ENCODE results near the gene SLC2A11.
A peak's percentile ranks its signal among the peaks of the same experiment; 100 is the strongest.
"Not testable (repeated sequence)": the region's sequence is repeated elsewhere in the genome, so short reads cannot be mapped to it uniquely, and the experiment has no call there.

The SLC2A11 gene

DNA sequence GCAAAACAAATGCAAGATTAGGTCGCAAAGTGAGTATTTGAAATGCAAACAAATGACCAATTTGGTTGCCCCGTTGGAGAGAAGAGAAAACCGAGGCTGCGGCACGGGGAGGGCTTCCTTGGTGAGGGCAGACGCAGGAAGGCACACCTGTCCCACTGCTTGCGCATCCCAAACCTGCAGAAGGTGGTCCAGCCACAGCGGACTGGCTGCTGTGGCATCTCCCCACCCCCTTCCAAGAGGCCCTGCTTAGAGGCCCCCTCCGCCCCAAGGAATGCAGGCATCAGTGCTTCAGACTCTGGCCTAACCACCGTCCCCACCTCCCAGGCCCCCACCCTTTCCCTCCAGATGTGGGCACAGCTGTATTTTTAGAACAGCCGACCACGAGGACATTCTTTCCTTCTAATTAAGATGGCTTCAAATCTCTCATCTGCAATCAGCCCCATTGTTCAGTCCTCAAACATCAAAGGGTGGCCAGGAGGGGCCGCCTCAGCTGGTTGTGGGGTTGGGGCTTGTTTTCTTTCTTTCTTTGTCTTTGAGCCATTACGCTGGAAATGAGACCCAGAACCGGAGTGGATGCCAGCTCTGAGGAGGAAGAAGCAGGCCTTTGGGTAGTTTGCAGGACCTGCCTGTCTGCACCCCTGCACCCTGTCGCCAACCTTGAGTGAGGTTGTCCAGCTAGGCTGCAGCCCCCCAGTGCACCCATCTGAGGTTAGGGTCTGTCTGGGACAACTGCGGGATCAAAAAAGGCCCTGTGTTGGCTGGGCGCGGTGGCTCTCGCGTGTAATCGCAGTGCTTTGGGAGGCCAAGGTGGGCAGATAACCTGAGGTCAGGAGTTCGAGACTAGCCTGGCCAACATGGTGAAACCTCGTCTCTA is 9.4 kb upstream of the SLC2A11 start:
- DNase-seq: no peak

DNA sequence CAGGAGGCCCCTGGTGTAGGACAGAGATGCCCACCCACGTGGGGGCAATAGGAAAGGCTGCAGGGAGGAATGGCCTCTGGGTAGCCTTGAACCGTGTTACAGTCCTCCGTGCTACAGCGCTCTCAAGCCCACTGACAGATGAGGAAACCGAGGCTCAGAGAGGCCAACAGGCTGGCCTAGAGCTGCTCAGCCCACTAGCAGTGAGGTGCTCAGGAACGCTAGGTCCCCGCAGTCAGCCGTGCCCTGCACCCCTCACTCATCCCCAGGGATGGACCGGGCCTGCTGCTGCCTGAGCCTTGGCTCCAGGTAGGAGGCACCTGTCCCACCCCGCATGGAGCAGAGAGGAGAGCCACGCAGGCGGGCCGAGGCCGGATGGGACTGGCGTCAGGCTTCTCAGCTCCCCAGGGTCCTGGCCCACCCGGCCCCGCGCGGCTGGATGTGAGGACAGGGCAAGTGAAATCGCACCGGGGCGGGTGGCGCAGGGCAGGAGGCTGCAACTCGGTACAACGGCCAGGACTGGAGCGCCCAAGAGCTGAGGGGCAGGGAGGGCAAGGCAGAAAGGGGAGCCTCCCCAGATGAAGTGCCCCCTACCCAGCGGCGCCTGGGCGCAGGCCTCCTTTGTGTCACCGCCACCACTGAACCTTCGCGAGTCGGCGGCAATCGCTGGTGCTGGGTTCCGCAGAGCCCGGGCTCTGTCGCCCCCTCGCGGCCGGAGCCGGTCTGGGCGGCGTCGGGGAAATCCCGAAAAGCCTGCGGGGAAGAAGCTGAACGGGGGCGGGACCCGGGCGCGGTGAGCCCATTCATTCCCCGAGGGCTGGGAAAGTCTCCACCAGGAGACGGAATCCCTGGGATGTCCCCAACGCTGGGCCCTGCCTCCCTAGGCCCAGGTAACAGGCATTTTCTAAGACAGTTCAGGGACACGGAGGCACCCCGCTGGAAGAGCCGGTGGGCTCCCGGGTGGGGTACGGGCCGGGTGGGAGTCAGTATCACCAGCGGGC is 8.4 kb upstream of the SLC2A11 start:
- DNase-seq: peak; percentile 93

DNA sequence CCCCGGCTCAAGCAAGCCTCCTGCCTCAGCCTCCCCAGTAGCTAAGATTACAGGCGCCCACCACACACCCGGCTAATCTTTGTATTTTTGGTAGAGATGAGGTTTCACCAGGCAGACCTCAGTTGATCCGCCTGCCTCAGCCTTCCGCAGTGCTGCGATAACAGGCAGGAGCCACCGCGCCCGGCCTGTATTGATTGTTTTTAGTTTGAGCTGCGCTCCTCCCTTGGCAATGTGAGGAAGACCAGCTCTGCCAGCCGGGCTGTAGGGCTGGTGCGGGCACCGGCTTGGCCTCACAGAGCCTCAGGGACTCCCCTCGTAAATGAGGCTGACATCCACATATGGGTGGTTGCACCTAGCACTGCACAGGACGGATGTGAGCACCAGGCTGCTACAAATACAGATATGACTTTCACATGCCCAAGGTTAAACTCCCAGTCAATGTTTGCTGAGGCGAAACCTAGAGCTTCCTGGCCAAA is 7.5 kb upstream of the SLC2A11 start:
- DNase-seq: no peak

DNA sequence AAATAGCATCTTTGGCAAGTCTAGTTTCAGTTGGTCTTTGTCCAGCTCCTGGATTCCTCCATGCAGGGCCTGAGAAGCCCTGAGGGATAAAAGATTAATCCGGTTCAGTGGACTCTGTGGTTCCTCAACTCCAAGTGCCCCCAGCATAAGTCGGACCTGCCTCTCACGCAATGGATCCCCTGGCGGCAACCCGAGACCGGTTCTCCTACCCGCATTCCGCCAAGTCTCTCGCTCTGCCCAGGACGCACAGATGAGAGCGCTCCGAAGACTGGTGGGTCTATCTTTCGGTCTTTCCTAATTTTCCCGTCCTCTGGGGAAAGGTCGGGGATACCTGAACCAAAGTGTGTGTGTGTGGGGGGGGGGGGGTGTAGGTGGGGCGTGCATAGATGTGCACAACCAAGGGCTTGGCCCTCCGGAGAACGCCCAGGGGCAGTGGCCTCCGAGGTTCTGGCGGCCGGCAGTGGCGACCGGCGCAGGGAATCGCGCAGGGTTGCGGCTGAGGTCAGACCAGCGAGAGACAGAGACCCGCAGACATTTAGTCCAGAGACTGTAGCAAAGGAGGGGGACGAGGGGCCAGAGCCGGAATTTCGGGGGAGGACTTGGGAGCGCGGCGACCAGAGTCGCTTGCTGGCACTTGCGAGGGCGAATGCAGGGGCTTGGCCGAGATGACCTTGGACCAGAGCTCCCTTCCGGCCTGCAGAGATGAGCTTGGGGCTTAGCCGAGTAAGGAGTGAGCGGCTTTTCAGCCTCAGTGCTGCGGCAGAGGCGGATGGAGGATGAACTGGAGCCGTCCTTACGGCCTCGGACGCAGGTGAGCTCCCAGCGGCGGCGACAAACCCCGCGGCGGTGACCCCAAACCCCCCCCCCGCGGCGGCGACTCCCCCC is 712 bp upstream of the SLC2A11 start:
- peak; percentile 79 for DNase-seq

DNA sequence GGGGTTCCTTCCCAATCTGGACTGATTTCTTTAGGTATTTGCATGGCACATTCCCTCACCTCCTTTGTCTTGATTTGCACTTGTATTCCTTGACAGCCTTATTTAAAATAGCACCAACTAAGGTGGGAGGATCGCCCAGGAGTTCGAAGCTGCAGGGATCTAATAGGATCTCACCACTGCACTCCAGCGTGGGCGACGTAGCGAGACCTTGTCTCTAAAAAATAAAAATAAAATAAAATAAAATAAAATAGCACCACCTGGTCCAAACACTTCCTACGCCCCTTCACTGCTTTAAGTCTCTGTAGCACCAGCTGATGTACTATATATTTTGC is 775 bp downstream of the SLC2A11 start:
- DNase-seq: no peak

DNA sequence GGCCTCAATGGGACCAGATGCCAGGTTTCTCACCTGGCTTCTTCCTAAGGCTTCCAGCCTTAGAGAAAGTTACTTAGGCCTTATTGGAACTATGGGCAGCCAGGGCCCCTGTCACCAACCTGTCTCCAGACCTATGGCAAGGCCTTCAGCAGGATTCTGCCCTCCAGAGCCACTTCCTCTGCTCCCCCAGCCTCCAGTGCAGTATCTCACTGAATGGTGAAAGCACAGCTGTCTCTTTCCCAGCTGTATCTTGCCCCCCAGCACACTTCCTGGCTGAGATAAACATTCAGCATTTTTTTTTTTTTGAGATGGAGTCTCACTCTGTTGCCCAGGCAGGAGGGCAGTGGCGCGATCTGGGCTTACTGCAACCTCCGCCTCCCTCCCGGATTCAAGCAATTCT is 1.5 kb downstream of the SLC2A11 start:
- no peak for DNase-seq

DNA sequence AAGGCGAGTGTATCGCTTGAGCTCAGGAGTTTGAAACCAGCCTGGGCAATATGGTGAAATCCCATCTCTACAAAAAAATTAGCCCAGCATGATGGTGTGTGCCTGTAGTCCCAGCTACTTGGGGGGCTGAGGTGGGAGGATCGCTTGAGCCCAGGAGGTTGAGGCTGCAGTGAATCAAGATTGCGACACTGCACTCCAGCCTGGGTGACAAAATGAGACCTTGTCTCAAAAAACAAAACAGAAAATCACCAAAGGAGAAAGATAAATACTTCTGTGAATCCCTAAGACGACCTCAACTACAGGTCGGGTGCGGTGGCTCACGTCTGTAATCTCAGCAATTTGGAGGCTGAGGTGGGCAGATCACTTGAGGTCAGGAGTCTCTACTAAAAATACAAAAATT is 2.5 kb downstream of the SLC2A11 start:
- DNase-seq: not testable (repeated sequence)

DNA sequence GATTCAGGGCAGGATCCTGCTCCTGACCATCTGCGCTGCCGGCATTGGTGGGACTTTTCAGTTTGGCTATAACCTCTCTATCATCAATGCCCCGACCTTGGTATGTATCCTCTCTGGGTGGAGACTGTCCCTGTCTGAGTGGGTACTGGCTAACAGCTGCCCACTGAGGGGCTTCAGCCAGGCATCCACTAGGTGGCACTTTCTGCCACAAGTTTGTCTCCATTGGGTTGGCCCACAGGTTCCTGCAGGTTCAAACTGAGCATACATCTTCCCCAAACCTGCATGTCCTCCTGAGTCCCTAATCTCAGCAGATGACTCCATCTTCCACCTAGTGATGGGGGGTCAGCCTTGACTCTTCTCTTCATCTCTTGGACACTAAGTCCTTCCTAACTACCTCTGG is 4.4 kb downstream of the SLC2A11 start:
- no peak for DNase-seq

DNA sequence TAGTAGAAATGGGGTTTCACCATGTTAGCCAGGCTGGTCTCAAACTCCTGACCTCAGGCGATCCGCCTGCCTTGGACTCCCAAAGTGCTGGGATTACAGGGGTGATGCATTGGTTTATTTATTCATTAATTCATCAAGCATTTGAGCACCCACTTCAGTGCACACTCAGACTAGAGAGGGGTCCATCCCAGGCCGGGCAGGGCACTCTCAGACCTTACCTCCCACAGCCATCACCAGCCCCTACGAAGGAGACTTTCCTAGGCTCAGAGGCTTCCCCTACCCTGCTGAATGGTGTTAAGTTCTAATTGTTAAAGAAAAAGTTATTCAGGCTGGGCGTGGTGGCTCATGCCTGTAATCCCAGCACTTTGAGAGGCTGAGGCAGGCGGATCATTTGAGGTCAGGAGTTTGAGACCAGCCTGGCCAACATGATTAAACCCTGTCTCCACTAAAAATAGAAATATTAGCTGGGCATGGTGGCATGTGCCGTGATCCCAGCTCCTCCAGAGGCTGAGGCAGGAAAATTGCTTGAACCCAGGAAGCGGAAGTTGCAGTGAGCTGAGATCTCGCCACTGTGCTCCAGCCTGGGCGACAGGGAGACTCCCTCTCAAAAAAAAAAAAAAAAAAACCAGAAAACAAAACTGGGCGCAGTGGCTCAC is 7.0 kb downstream of the SLC2A11 start:
- DNase-seq: not testable (repeated sequence)

DNA sequence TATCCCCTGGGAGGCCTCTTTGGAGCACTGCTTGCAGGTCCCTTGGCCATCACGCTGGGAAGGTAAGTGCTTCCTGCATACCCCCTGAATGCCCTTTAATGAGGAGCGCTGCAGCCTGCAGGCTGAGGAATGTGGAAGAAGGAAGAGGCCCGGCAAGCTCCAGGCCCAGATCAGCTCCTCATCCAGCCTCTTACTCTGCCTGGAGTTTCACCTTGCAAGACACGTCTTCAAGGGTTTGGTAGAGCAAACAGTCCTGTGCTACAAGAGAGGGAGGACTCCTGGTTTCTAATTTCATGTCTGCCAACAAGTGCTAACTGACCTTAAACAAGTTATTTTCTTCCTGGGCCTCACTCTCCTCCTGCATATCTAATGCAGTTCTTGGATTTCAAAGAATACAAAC is 10.9 kb downstream of the SLC2A11 start:
- DNase-seq: no peak

DNA sequence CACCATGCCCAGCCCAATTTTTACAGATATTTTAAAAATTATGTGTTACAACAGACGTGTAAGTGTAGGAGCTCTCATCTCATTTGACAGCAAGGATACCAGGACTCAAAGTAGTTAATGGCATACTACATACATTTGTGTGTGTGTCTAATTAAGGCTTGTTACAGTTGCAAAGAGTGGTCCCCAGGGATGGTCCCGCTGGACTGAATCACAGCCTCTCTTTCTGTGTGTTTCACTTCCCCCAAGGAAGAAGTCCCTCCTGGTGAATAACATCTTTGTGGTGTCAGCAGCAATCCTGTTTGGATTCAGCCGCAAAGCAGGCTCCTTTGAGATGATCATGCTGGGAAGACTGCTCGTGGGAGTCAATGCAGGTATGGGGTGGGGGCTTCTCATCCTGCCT is 17.2 kb downstream of the SLC2A11 start:
- DNase-seq: no peak

DNA sequence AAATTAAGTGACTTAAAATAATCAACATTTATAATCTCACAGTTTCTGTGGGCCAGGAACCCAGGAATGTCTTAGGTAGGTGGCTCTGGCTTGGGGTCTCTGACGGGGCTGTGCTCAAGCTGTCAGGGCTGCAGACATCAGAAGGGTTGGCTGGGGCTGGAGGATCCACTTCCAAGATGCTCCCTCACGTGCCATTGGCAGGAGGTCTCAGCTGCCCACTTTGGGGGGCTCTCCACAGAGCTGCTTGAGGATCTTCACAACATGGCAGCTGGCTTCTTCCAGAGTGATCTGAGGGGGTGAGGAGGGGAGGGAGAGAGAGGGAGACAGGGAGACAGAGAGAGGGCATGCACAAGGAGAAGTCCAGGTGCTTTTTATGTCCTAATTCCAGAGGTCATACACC is 18.1 kb downstream of the SLC2A11 start:
- DNase-seq: no peak

DNA sequence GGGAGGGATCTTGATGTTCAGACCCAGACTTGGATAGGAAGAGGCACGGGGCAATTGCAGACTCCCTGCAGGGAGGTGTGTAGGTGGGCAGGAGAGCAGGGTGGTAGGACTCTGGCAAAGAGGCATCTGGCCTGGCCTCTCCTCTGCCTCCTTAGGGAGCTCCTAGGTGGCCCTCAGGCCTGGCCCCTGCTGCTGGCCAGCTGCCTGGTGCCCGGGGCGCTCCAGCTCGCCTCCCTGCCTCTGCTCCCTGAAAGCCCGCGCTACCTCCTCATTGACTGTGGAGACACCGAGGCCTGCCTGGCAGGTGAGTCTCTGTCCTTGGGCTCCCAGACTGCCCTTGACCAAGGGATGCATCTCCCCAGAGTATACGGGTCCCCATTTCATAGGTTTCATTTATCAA is 19.9 kb downstream of the SLC2A11 start:
- no peak for DNase-seq

DNA sequence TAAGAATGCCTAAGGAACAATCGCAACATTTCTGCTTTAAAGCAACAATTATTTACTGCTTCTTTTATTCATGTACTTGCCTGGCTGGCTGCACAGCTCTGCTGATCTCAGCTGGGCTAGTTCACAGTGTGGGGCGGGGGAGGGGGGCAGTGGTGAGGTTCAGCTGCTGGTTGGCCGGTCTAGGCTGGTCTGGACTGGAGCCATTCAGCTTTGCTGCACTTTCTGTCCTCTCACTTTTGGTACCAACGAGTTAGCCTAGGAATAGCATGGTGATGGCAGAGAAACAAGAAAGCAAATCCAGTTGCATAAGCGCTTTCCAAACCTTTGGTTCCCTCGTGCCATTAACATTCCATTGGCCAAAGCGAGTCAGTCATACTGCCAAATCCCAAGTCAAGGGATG is 20.5 kb downstream of the SLC2A11 start:
- no peak for DNase-seq

DNA sequence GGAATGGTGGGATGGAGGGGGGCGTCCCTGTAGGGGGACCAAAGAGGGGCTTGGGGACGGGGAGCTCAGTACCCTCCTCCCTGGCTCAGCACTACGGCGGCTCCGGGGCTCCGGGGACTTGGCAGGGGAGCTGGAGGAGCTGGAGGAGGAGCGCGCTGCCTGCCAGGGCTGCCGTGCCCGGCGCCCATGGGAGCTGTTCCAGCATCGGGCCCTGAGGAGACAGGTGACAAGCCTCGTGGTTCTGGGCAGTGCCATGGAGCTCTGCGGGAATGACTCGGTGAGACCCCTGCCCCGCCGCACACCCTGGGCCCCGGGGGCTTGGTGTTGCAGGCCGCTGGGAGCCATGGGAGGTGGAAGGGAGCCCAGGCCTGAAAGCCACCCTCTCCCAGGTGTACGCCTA is 24.7 kb downstream of the SLC2A11 start:
- DNase-seq: no peak

DNA sequence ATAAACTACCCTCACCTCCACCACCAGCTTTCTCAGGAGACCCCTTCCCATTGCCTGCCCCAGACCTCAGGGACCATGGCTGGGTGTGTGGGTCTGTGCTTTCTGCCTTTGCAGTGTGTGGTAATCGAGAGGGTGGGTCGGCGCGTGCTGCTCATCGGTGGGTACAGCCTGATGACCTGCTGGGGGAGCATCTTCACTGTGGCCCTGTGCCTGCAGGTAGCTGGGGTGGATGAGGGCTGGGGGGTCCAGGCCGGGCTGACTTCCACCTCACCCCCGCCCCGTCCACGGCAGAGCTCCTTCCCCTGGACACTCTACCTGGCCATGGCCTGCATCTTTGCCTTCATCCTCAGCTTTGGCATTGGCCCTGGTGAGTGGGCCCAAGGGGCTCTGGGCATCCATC is 26.0 kb downstream of the SLC2A11 start:
- no peak for DNase-seq

DNA sequence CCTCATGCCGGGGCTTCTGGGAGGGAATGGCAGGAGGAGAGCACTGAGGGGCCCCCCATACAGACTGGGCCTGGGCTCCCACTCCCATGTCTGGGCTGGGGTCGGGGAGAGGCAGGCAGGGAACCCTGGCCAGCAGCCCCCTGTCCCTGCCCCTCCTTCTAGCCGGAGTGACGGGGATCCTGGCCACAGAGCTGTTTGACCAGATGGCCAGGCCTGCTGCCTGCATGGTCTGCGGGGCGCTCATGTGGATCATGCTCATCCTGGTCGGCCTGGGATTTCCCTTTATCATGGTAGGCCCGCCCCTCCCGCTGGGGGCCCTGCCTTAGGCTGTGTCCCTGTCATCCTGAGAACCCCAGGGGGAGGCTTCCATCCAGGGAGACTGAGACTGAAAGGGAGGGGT is 26.5 kb downstream of the SLC2A11 start:
- DNase-seq: no peak

DNA sequence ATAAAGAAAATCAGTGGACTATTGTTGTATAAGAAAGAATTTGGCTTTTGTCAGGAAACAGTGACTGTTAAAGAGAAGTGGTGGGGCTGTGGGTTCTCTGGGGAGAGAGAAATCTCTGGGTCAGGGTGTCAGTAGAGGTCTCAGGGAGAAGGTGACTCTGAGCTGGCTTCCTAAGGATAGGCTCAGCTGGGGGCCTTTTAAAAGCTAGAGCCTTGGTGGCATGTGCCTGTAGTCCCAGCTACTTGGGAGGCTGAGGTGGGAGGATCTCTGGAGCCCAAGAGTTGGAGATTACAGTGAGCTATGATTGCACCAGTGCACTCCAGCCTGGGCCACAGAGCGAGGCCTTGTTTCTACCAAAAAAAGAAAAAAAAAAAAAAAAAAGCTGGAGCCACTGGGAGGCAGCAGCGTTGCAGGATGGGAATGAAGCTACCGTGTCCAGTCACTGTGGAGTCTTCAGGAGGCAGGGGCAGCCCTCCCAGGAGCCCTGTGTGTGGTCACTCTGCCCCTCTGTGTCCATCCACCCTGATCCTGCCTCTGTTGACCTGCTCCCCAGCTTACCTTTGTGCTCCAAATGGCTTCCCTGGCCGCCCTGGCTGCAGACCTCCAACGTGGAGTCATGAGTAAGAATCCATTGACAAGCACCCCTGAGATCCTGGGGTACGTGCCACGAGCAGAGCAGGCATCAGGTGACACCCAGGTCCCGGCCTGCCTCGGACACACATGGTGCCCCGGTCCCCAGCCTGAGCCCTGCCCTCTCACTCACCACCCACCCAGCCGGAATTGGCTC is 31.1 kb downstream of the SLC2A11 start:
- DNase-seq: no peak

DNA sequence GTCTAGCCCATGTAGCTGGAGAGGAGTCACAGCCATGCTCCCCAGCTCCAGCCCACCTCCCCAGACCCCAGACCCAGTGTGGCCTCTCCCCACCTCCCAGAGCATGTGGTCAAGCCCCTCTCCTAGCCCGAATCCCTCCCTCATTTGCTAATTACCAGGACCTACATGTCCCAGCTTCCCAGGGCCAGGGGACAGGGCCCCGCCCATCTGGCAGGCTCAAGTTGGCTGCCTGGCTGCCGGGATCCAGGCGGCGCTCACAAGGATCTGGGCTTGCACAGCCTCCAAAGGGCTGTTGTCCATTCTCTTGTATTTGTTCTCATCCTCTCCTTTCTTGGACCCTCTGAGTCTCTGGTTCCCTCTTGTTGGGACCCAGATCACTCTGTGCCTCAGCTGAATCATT is 31.9 kb downstream of the SLC2A11 start:
- DNase-seq: no peak

DNA sequence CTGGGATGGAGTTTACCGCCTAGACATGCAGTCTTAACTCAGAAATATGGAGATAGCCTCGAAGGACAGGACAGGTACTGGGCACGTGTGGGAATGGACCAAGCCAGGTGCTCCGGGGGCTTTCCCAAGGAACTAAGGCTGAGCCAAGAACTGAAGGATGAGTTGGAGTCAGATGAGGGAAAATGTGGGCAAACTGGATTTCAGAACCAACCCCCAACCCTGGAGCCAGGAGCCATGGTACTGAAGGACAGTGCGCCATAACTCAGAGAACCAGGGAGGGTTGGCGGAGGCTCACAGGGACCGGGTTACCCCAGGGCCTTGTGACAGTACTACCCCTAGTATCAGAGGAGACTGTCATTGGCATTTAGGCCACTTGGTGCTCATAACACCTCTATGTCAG is 34.1 kb downstream of the SLC2A11 start:
- DNase-seq: no peak

DNA sequence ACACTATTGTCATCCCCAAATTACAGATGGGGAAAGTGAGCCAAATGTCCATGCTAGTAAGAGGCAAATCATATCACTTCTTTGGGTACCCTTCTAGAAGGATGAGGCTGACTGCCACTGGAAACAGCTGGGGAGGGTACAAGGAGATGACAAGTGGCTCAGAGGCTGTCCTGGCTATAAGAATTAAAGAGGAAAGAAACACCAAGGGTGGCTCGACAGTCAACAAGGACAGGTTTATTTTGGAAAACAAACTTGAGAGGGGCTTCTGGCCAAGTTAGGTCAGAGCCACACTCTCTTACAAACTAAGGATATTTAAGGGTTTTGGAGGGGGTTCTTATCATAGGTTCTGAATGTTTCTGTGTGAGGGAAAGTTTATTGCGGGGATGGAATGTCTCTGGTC is 34.5 kb downstream of the SLC2A11 start:
- no peak for DNase-seq

All from right forelimb (tissue), 1 donor.